ENCODE results near the gene LOXL1. TPM values are rescaled to one million over a fixed set of nuclear protein-coding genes. Genes with fewer than 3 reads are reported as not detected.

LOXL1 gene
- polyA plus RNA-seq, 1 of the 3 experiments (the other 2 are of a cell fraction) = 50.3 TPM

- Histone ChIP-seq H4K20me1 (ENCODE audit: insufficient read depth) (no peaks in the 10 kb centered on the region), H3F3A (replicated peaks; ENCODE audit: insufficient read depth) (peaks cover 18% of the 10 kb centered on the region), H3K36me3 (replicated peaks in 1 of 2; ENCODE audit: control insufficient read depth in 1 of 2, insufficient read depth in 2 of 2, low read length in 1 of 2) (peaks cover 0 to 12% of the 10 kb centered on the region in 2 experiments), H3K9me2 (no peaks in the 10 kb centered on the region), H3K27me3 (ENCODE audit: insufficient read depth) (no peaks in the 10 kb centered on the region), H3K27ac (ENCODE audit: low read depth in 2 of 2, low read length in 1 of 2) (no peak overlapping the region), H3K4me3 (ENCODE audit: low read depth in 2 of 2, low read length in 1 of 2) (no peak overlapping the region), H3K4me2 (no peak overlapping the region), H2AFZ (ENCODE audit: low read depth) (no peak overlapping the region), H3K9me3 (no peaks in the 10 kb centered on the region), H3K79me2 (ENCODE audit: insufficient read depth) (no peaks in the 10 kb centered on the region), H3K4me1 (ENCODE audit: control insufficient read depth in 1 of 2, insufficient read depth in 2 of 2, low read depth in 1 of 2, low read length in 1 of 2) (peaks cover 18 to 63% of the 10 kb centered on the region in 2 experiments), H3K9ac (no peak overlapping the region)
- no peak for DNase-seq
- TF ChIP-seq REST (IDR thresholded peaks at IDR 0.05; ENCODE audit: low read depth, low read length) (no peak), RFX5 (IDR thresholded peaks at IDR 0.05; ENCODE audit: low read length) (no peak), USF1 (IDR thresholded peaks at IDR 0.05; ENCODE audit: borderline replicate concordance, low read depth) (no peak), MXI1 (IDR thresholded peaks at IDR 0.05; ENCODE audit: low read depth, low read length) (no peak), FOXM1 (IDR thresholded peaks at IDR 0.05; ENCODE audit: low read depth) (no peak), TAF1 (IDR thresholded peaks at IDR 0.05; ENCODE audit: borderline replicate concordance, low read depth, low read length) (no peak), RAD21 (IDR thresholded peaks at IDR 0.05; ENCODE audit: low read length) (no peak), YY1 (IDR thresholded peaks at IDR 0.05; ENCODE audit: low read depth) (no peak), RCOR1 (IDR thresholded peaks at IDR 0.05; ENCODE audit: low read length) (no peak), GABPA (IDR thresholded peaks at IDR 0.05; ENCODE audit: low read depth) (no peak), EZH2phosphoT487 (IDR thresholded peaks at IDR 0.05; ENCODE audit: borderline replicate concordance, low read depth) (no peak), MAX (IDR thresholded peaks at IDR 0.05; ENCODE audit: low read depth) (no peak), FOSL2 (IDR thresholded peaks at IDR 0.05; ENCODE audit: borderline replicate concordance, low read depth) (no peak), ELF1 (IDR thresholded peaks at IDR 0.05) (no peak), TEAD4 (IDR thresholded peaks at IDR 0.05; ENCODE audit: borderline replicate concordance, insufficient read depth) (no peak)
- CTCF ChIA-PET = interaction anchor here (1.3 to 3.0 kb wide), 2 partner anchors 17 to 89 kb away, joined by 3 to 22 read pairs; no protein-coding TSS in a partner anchor
- WGBS (ENCODE audit: low lambda C conversion rate) = 92% methylated on average over 9 of the region's 9 CpGs
- POLR2A ChIA-PET = no interaction called here
Observed at GRCh38 chr15:73947651-73948050, 21.4 kb downstream of the LOXL1 start.
